Activated effector memory CD4-positive, alpha-beta T cell treated with Interleukin-2 at 50 U/mL for 16 hours (primary cell): Measurements from ENCODE around the gene WWOX.

Experiments
- DNase-seq: peaks from one replicate; pipeline ENCODE4 v3.0.0-alpha.2; 2020

Gene WWOX

GRCh38 chr16:78635807-78636206 is 536.4 kb downstream of the WWOX start:
- DNase-seq: no peak

DNA sequence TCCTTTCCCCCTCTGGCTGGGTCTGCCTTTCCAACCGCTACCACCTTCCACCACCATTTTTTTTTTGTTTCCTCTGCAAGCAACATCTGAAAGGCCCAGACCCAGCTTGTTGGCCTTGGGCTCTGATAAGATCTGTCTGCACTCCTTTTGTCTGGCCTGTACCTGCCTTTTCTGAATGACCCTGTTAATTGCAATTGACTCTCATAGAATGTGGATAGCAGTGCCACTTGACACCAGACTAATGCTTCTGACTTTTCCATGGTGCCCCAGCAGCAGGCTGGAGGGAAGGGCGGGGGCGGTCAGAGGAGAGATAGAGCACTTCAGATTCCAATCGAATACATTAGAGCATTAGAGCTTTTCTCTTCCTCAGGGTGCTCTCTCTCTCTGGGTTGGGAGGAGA is 538.9 kb downstream of the WWOX start:
- DNase-seq: no peak

GRCh38 chr16:78639775-78640174 is 540.3 kb downstream of the WWOX start:
- DNase-seq: no peak

GRCh38 chr16:78640886-78641285 is 541.4 kb downstream of the WWOX start:
- DNase-seq: no peak

GRCh38 chr16:78641433-78641832 is 542.0 kb downstream of the WWOX start:
- no peak for DNase-seq

GRCh38 chr16:78642621-78643285 is 543.3 kb downstream of the WWOX start:
- no peak for DNase-seq

DNA sequence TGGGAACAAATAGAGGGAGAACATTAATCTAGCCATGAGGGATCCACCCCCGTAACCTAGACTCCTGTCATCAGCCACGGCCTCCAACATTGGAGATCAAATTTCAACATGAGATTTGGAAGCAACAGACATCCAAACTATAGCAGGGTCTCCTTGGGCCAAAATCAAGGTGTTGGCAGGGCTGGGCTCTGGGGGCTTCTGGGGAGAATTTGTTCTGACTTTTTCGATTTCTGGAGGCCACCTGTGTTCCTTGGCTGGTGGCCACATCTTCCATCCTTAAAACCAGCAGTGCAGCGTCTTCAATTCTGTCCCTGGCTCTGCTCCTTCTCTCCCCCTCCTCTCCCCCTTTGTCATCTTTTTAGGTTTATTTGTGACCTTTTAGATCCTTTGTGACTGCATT is 546.2 kb downstream of the WWOX start:
- DNase-seq: no peak

- DNase-seq: no peak
Observed at GRCh38 chr16:78647019-78647418, 547.6 kb downstream of the WWOX start.

DNA sequence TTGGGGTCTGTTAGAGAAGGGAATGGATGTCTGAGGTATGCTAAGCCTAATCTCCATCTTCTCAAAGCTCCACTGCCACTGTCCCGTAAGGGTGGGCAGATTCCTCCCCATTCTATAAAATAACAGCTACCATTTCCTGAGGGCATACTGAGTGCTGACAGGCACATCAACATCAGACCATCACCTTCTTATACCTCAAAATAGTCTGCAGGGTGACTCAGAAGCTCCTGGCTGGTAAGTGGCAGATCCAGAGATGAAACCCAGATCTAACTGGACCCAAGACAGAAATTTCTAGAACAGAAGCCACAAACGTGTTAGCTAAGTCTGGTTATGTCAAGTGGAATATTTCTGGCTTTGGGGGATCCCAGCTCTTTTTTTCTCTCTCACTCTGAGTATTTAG is 548.0 kb downstream of the WWOX start:
- no peak for DNase-seq

DNA sequence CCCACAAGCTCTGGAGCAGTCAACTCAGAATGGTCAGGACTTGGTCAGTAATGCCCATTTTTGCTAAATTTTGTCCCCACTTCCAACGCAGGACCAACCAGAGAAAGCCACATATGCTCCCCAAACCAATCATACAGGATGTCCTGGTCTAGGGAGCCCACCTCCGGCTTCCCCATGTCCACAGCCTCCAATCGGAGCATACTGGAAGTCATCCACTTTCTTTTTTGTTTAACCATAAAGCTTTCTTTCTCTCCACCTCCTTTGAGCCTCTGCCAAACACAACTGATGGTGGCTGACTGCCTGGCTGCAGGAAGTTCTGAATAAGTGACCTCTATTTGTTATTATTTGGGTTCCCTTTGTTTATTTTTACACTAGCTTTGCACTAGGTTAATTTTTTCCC is 549.1 kb downstream of the WWOX start:
- no peak for DNase-seq

DNA sequence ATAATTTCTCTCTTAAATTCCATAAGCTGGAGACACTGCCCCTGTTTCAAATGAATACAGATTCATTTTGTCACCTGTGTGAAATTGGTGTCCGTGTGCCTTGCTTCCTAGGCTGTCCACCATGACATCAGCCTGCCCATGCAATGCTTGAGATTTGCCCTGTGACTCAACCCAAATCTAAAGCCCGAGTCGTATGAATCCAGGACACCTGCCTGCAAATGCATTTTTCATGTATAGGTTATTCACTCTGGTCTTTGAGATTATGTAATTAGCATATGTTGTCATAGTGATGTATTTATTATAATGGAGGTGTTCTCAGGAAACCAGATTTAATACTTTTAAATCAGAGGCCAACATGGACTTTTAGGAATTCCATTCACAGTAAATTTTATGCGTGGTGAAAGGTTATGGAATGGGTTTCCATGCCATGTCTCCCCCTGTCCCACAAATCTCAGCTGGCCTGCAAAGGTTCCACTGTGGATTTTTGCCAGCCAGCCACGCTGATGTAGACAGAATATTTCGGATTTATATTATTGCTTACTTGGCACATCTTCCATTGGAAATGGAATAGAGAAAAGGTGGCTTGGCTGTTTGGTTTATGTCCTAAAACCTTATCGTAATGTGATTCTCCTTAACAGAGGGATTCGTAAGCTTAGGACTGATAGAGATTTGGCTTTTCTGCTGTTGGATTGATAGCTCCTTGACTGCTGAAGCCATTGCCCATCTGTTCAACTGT is 551.1 kb downstream of the WWOX start:
- no peak for DNase-seq

GRCh38 chr16:78654929-78655328 is 555.5 kb downstream of the WWOX start:
- DNase-seq: no peak

DNA sequence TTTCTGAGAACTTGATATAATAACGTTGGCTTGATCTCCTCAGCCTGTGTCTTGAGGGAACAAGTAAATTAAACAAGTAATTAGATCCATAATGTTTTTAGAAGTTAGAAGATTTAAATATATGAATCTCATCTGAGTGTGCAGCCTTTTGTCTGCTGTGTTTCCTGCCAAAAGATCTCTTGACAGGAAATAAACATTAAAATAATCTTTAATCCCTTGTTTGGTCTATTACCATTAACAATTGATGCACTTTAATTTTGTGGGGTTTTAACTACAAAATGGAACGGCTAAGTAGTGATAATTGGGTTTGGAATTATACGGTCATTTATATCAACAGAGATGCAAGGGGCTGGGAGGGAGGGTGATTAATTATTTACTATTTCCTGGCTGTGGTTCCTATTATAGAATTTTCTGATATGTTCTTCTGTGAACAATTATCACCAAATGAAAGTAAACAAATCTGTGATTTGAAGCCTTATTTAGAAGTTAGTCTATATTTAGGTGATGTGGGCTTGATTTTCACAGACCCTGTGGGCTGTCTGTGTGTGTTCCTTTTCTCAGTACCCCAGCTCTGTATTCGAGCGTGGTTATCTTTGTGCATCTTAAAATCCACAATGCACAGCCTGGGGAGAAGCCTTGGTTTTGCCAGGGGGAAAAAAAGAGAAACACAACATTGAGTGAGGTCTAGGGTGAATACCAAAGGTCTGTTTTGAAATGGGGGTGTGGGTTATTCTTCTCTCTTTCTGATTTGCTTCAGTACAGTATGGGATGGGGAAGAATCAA is 556.1 kb downstream of the WWOX start:
- DNase-seq: no peak

GRCh38 chr16:78656887-78657286 is 557.4 kb downstream of the WWOX start:
- DNase-seq: no peak

DNA sequence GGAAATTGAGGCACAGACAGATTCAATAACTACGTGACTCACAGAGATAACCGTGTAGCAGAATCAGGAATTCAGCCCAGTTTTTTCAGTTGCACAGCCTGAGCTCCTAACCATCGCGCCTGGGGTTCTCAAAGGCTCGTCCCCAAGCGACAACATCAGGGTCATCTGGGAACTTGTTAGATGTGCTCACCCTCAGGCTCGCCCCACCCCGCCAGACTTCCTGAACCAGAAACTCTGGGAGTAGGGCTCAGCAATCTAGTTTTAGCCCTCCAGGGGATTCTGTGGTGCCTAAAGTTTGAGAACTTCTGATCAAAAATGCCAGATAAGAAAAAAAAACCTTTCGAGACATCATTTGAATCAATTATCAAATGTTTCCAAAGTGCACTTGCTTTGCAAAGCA is 559.8 kb downstream of the WWOX start:
- no peak for DNase-seq

- no peak for DNase-seq
Observed at GRCh38 chr16:78659668-78660217, 560.3 kb downstream of the WWOX start.

DNA sequence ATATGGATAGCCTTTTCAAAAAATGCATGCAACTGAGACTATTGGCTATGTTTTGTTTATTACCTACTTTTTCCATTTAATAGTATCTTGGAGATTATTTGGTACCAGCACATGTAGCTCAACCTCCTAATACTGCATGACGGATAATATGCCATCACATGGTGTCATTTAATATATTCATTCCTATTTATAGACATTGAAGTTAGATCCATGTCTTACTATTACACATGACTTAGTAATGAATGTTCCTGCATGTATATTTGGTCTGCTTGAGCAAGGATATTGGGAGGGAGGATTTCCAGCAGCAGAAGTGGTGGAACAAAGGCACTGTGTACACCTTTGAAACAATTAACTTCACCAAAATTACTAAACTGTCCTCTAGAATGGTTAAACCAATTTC is 561.3 kb downstream of the WWOX start:
- no peak for DNase-seq

DNA sequence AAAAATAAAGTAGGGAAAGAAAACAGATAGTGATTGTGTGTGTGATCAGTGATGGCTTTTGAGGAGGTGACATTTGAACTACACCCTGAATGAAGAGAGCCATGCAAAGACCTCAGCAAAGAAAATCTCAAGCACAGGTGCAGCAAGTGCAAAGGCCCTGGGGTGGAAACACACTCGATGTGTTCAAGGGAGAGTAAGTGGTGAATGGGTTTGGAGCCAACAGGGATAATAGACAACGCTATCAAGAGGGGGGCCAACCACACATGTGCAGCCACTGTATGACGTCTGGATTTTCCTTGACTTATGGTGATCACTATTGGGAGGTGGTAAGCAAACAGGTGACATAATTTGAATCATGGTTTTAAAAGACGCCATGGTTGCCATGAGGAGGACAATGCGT is 564.2 kb downstream of the WWOX start:
- no peak for DNase-seq

GRCh38 chr16:78664811-78665772 is 565.6 kb downstream of the WWOX start:
- DNase-seq: no peak

DNA sequence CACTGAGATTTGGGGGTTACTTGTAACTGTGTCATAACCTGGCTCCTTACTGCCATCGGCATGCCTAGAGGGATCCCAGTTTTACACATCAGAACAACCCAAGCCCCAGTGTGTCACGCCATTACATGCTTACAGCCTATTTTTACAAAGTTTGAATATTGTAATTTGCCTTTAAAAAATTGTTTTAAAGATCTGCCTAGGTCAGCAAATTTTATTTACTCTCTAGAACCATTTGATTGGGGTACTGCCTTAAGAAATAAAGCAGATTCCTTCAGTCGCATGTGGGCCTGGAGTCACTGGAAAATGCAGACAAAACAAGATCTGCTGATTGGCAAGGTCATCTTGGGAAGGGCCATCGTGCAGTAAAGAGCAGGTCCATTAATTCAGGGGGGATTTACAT is 566.9 kb downstream of the WWOX start:
- no peak for DNase-seq

DNA sequence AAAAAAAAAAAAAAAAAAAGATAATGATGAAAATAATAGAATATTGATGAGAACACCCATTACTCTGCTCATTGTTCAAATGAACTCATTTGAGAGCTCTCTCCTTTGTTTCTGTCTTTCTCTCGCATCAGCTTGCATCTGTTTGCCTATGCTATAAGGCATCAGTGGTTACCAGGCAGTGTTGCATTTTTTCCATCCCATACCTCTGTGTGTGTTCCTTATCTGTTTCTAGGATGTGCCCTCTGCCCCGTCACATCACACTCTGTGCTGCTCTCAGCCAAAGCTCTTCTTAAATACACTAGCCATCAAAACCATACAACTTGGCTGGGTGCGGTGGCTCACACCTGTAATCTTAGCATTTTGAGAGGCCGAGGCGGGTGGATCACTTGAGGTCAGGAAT is 568.2 kb downstream of the WWOX start:
- DNase-seq: no peak

DNA sequence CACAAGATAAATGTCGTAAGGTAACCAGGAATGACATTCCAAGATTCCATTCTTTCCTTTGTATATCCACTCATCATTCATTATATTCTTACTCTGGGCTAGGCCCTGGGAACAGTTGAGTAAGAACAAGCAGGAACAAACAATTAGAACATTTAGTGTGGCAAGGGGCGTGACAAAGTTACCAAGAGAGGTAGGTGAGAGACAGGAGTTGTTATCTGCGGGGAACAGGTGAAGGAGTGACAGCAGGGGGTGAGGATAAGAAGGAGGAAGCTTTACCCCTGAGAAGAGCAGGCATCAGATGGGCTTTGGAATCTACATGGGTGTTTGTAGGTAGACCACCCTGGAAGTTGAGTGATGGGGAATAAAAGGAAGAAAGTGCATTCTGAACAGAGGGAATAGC is 568.9 kb downstream of the WWOX start:
- no peak for DNase-seq

GRCh38 chr16:78669994-78670393 is 570.5 kb downstream of the WWOX start:
- DNase-seq: no peak
